HEK293 (cell line): ENCODE results near the gene SDHAF1.

Source experiments
- BCL11B ChIP-seq: fragments of 450-650 bp; formaldehyde crosslinking; IDR thresholded peaks from 2 replicates; pipeline ENCODE4 v1.5.1; 2016; ENCODE audit warnings: low read depth, missing biosample characterization, missing genetic modification characterization
- EGR2 ChIP-seq: fragments of 450-650 bp; formaldehyde crosslinking; IDR thresholded peaks from 2 replicates; pipeline ENCODE4 v1.5.1; 2016; ENCODE audit warnings: low read depth, missing biosample characterization, missing genetic modification characterization
- KLF17 ChIP-seq: fragments of 450-650 bp; formaldehyde crosslinking; IDR thresholded peaks from 2 replicates; pipeline ENCODE4 v1.5.1; 2016; ENCODE audit warnings: missing biosample characterization, missing genetic modification characterization
- MEIS1 ChIP-seq: sonication (generic); formaldehyde crosslinking; IDR thresholded peaks from 2 replicates; pipeline ENCODE4 v1.8.1; 2022; ENCODE audit warnings: missing genetic modification reagents, mild to moderate bottlenecking, borderline replicate concordance
- SP2 ChIP-seq: fragments of 450-650 bp; formaldehyde crosslinking; IDR thresholded peaks from 2 replicates; pipeline ENCODE4 v1.5.1; 2016; ENCODE audit warnings: missing biosample characterization, missing genetic modification characterization
- YY1 ChIP-seq: fragments of 450-650 bp; formaldehyde crosslinking; IDR thresholded peaks from 2 replicates; pipeline ENCODE4 v1.5.1; 2018; ENCODE audit warnings: missing biosample characterization, missing genetic modification characterization
- ZIC2 ChIP-seq: fragments of 450-650 bp; formaldehyde crosslinking; IDR thresholded peaks from 2 replicates; pipeline ENCODE4 v1.5.1; 2016; ENCODE audit warnings: missing biosample characterization, missing genetic modification characterization
- ZNF10 ChIP-seq: fragments of 450-650 bp; formaldehyde crosslinking; IDR thresholded peaks from 2 replicates; pipeline ENCODE4 v1.5.1; 2017; ENCODE audit warnings: missing biosample characterization, missing genetic modification characterization
- ZNF2 ChIP-seq: fragments of 450-650 bp; formaldehyde crosslinking; IDR thresholded peaks from 2 replicates; pipeline ENCODE4 v1.5.1; 2016; ENCODE audit warnings: missing biosample characterization, missing genetic modification characterization
- ZNF211 ChIP-seq: fragments of 450-650 bp; formaldehyde crosslinking; IDR thresholded peaks from 2 replicates; pipeline ENCODE4 v1.5.1; 2016; ENCODE audit warnings: low read depth, missing biosample characterization, missing genetic modification characterization
- ZNF433 ChIP-seq: fragments of 450-650 bp; formaldehyde crosslinking; IDR thresholded peaks from 2 replicates; pipeline ENCODE4 v1.5.1; 2016; ENCODE audit warnings: missing biosample characterization, missing genetic modification characterization, low read depth
- ZNF501 ChIP-seq: fragments of 450-650 bp; formaldehyde crosslinking; IDR thresholded peaks from 2 replicates; pipeline ENCODE4 v1.5.1; 2016; ENCODE audit warnings: missing biosample characterization, missing genetic modification characterization
- ZNF645 ChIP-seq: fragments of 450-650 bp; formaldehyde crosslinking; IDR thresholded peaks from 2 replicates; pipeline ENCODE4; 2016; ENCODE audit warnings: missing biosample characterization, missing genetic modification characterization
- ZNF701 ChIP-seq: fragments of 450-650 bp; formaldehyde crosslinking; IDR thresholded peaks from 2 replicates; pipeline ENCODE4 v1.5.1; 2016; ENCODE audit warnings: missing biosample characterization, missing genetic modification characterization
- ZNF777 ChIP-seq: fragments of 450-650 bp; formaldehyde crosslinking; IDR thresholded peaks from 2 replicates; pipeline ENCODE4 v1.5.1; 2017; ENCODE audit warnings: missing biosample characterization, missing genetic modification characterization, borderline replicate concordance
- ZNF843 ChIP-seq: fragments of 450-650 bp; formaldehyde crosslinking; IDR thresholded peaks from 2 replicates; pipeline ENCODE4 v1.5.1; 2016; ENCODE audit warnings: missing biosample characterization, missing genetic modification characterization
- ZSCAN5A ChIP-seq: fragments of 450-650 bp; formaldehyde crosslinking; IDR thresholded peaks from 2 replicates; pipeline ENCODE4 v1.5.1; 2016; ENCODE audit warnings: missing biosample characterization, missing genetic modification characterization
- ZXDB ChIP-seq: fragments of 450-650 bp; formaldehyde crosslinking; IDR thresholded peaks from 2 replicates; pipeline ENCODE4 v1.5.1; 2016; ENCODE audit warnings: missing biosample characterization, missing genetic modification characterization
- TF ChIP-seq, protein P1 (sequence below): fragments of 450-650 bp; formaldehyde crosslinking; IDR thresholded peaks from 2 replicates; pipeline ENCODE4 v1.5.1; 2016; ENCODE audit warnings: missing biosample characterization, missing genetic modification characterization
- TF ChIP-seq, protein P2 (sequence below): fragments of 450-650 bp; formaldehyde crosslinking; IDR thresholded peaks from 2 replicates; pipeline ENCODE4 v1.5.1; 2016; ENCODE audit warnings: missing biosample characterization, missing genetic modification characterization
- TF ChIP-seq, protein P3 (sequence below): fragments of 450-650 bp; formaldehyde crosslinking; IDR thresholded peaks from 2 replicates; pipeline ENCODE4 v1.5.1; 2017; ENCODE audit warnings: missing biosample characterization, missing genetic modification characterization
- TF ChIP-seq, protein P4 (sequence below): fragments of 450-650 bp; formaldehyde crosslinking; IDR thresholded peaks from 2 replicates; pipeline ENCODE4 v1.5.1; 2016; ENCODE audit warnings: missing biosample characterization, missing genetic modification characterization

SDHAF1 gene

GRCh38 chr19:36014012-36014924 lies 19.3 kb downstream of the SDHAF1 start, which contains the start of gene ALKBH6 (continued):
- TF ChIP-seq ZSCAN5A (tag by site-specific recombination) (no peak), KLF17 (tag by site-specific recombination) (peak; percentile 74), ZNF501 (tag by site-specific recombination) (peak; percentile 67), BCL11B (tag by site-specific recombination) (peak; percentile 92), SP2 (tag by site-specific recombination) (peak; percentile 100), YY1 (tag by site-specific recombination) (peak; percentile 91), ZXDB (tag by site-specific recombination) (peak; percentile 76), ZNF777 (tag by site-specific recombination) (no peak), ZNF2 (tag by site-specific recombination) (peak; percentile 79), ZNF10 (tag by site-specific recombination) (peak; percentile 97), ZNF701 (no peak), EGR2 (tag by site-specific recombination) (peak; percentile 98), ZNF433 (tag by site-specific recombination) (no peak), ZIC2 (tag by site-specific recombination) (peak; percentile 88), ZNF843 (tag by site-specific recombination) (peak; percentile 51; the same call in 1 of the 2 replicates), ZNF211 (no peak), ZNF645 (tag by site-specific recombination) (0 out of 2 replicates have a peak, but pooled peaks have one; percentile 31), MEIS1 (CRISPR knock-in tag) (no peak)
- TF ChIP-seq, protein P1, sequence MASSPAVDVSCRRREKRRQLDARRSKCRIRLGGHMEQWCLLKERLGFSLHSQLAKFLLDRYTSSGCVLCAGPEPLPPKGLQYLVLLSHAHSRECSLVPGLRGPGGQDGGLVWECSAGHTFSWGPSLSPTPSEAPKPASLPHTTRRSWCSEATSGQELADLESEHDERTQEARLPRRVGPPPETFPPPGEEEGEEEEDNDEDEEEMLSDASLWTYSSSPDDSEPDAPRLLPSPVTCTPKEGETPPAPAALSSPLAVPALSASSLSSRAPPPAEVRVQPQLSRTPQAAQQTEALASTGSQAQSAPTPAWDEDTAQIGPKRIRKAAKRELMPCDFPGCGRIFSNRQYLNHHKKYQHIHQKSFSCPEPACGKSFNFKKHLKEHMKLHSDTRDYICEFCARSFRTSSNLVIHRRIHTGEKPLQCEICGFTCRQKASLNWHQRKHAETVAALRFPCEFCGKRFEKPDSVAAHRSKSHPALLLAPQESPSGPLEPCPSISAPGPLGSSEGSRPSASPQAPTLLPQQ (tag by site-specific recombination): peak; percentile 73
- TF ChIP-seq, protein P2, sequence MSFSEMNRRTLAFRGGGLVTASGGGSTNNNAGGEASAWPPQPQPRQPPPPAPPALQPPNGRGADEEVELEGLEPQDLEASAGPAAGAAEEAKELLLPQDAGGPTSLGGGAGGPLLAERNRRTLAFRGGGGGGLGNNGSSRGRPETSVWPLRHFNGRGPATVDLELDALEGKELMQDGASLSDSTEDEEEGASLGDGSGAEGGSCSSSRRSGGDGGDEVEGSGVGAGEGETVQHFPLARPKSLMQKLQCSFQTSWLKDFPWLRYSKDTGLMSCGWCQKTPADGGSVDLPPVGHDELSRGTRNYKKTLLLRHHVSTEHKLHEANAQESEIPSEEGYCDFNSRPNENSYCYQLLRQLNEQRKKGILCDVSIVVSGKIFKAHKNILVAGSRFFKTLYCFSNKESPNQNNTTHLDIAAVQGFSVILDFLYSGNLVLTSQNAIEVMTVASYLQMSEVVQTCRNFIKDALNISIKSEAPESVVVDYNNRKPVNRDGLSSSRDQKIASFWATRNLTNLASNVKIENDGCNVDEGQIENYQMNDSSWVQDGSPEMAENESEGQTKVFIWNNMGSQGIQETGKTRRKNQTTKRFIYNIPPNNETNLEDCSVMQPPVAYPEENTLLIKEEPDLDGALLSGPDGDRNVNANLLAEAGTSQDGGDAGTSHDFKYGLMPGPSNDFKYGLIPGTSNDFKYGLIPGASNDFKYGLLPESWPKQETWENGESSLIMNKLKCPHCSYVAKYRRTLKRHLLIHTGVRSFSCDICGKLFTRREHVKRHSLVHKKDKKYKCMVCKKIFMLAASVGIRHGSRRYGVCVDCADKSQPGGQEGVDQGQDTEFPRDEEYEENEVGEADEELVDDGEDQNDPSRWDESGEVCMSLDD (tag by site-specific recombination): peak; percentile 91
- TF ChIP-seq, protein P3, sequence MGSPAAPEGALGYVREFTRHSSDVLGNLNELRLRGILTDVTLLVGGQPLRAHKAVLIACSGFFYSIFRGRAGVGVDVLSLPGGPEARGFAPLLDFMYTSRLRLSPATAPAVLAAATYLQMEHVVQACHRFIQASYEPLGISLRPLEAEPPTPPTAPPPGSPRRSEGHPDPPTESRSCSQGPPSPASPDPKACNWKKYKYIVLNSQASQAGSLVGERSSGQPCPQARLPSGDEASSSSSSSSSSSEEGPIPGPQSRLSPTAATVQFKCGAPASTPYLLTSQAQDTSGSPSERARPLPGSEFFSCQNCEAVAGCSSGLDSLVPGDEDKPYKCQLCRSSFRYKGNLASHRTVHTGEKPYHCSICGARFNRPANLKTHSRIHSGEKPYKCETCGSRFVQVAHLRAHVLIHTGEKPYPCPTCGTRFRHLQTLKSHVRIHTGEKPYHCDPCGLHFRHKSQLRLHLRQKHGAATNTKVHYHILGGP (tag by site-specific recombination): no peak
- TF ChIP-seq, protein P4, sequence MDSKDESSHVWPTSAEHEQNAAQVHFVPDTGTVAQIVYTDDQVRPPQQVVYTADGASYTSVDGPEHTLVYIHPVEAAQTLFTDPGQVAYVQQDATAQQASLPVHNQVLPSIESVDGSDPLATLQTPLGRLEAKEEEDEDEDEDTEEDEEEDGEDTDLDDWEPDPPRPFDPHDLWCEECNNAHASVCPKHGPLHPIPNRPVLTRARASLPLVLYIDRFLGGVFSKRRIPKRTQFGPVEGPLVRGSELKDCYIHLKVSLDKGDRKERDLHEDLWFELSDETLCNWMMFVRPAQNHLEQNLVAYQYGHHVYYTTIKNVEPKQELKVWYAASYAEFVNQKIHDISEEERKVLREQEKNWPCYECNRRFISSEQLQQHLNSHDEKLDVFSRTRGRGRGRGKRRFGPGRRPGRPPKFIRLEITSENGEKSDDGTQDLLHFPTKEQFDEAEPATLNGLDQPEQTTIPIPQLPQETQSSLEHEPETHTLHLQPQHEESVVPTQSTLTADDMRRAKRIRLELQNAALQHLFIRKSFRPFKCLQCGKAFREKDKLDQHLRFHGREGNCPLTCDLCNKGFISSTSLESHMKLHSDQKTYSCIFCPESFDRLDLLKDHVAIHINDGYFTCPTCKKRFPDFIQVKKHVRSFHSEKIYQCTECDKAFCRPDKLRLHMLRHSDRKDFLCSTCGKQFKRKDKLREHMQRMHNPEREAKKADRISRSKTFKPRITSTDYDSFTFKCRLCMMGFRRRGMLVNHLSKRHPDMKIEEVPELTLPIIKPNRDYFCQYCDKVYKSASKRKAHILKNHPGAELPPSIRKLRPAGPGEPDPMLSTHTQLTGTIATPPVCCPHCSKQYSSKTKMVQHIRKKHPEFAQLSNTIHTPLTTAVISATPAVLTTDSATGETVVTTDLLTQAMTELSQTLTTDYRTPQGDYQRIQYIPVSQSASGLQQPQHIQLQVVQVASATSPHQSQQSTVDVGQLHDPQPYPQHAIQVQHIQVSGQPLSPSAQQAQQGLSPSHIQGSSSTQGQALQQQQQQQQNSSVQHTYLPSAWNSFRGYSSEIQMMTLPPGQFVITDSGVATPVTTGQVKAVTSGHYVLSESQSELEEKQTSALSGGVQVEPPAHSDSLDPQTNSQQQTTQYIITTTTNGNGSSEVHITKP (tag by site-specific recombination): peak; percentile 100
